Psoas muscle (tissue), 8 donors: ENCODE measurements around the gene PCGF3. TPM values are rescaled to one million over a fixed set of nuclear protein-coding genes. Genes with fewer than 3 reads are reported as not detected.
A peak's percentile ranks its signal among the peaks of the same experiment; 100 is the strongest.
"Not testable (repeated sequence)": the region's sequence is repeated elsewhere in the genome, so short reads cannot be mapped to it uniquely, and the experiment has no call there.

Experiments used
- ATAC-seq, 4 donors: fragments of 200-7000 bp; cut with Tn5 transposase; one replicate each; pipeline ENCODE4 v1.9.1; 2020; ENCODE audit warnings: moderate library complexity in 3 of 4, mild to moderate bottlenecking in 2 of 4
- DNase-seq, 2 donors: peaks; one replicate each; pipeline ENCODE4 v3.0.0-alpha.2; 2020
- H3K27ac ChIP-seq: fragments of 200-600 bp; one replicate; pipeline ENCODE4 v1.8.0; 2022
- H3K27me3 ChIP-seq, 3 donors: fragments of 200-600 bp in 1 of 3; one replicate each; pipeline versions ENCODE4 v1.6.1 to v1.8.0; 2013 to 2022; ENCODE audit warnings: low read length in 2 of 3, mild to moderate bottlenecking in 2 of 3, moderate library complexity in 1 of 3; ENCODE audit not compliant: insufficient read depth in 3 of 3
- H3K36me3 ChIP-seq, 2 donors: fragments of 200-600 bp in 1 of 2; one replicate each; pipeline versions ENCODE4 v1.6.1 to v1.8.0; 2013 to 2022; ENCODE audit warnings: low read depth in 1 of 2, mild to moderate bottlenecking in 1 of 2, moderate library complexity in 1 of 2; ENCODE audit not compliant: insufficient read depth in 1 of 2
- H3K4me1 ChIP-seq: fragments of 200-600 bp; one replicate; pipeline ENCODE4 v1.8.0; 2022
- H3K4me3 ChIP-seq: fragments of 200-600 bp; one replicate; pipeline ENCODE4 v1.8.0; 2022; ENCODE audit warnings: mild to moderate bottlenecking
- H3K9me3 ChIP-seq: fragments of 200-600 bp; one replicate; pipeline ENCODE4 v1.8.0; 2022
- CTCF ChIP-seq: fragments of 200-600 bp; IDR thresholded peaks from one replicate; pipeline ENCODE4 v1.8.0; 2022; ENCODE audit warnings: antibody characterized with exemption
- WGBS, 3 donors: extraction: QIAGEN DNeasy Blood & Tissue Kit; methylation state at CpG; one replicate each; pipeline versions ENCODE4 v1.1.6 to v1.1.7; 2013; 5-methylcytosine and 5-hydroxymethylcytosine counted together
- intact Hi-C, 2 donors: fragments of 100-400 bp; cut with DNase I; formaldehyde crosslinking; loops; one replicate each; pipeline versions ENCODE4 v1.11.0 to v1.14.2; 2022
- polyA plus RNA-seq, 3 donors: library from polyadenylated mRNA; stranded (reverse); fragments of 200-250 nt; gene quantifications; one replicate each; pipeline ENCODE4 v1.2.3, GENCODE V29; 2013
- total RNA-seq, 4 donors: library from RNA; stranded (reverse); fragmentation: NEBNext Ultra II Directional in 2 of 4; extraction: Animal tissue kit (Norgen Biotek cat#: 25700) in 2 of 4; gene quantifications; one replicate each; pipeline versions ENCODE4 v1.2.1 to v1.2.4, GENCODE V29; 2021 to 2023
- donor health status: healthy with polysubstance abuse.
- donor health status: DM: no; HTN: no; CAD: no; lungs with moderate emphysema.
- donor health status: Bipolar disorder and iron deficiency.
- donor health status: healthy.
- donor health status: DM: yes; HTN: yes; CAD: no.
- donor health status: DM: no; HTN: no; CAD: no.
- donor health status: DM: no; HTN: no; CAD: no.
- donor health status: DM: yes; HTN: yes; CAD: no.

PCGF3 gene
- total and polyA plus RNA-seq, 7 donors = 10.9 to 19.2 (median 15.1) TPM

- WGBS, 3 donors = 75 to 86% (median 82%) methylated on average over 7 of the region's 7 CpGs
- H3K4me3 ChIP-seq = no peak overlapping the region
- no peak overlapping the region for H3K27ac ChIP-seq
- DNase-seq = peak in 1 of 2 donors; percentile 46
- peaks cover 0 to 1% (median 0%) of the 10 kb centered on the region in 3 donors for H3K27me3 ChIP-seq
- no peak for TF ChIP-seq CTCF
- no peaks in the 10 kb centered on the region for H3K36me3 ChIP-seq
- ATAC-seq = no peak
- intact Hi-C loops = no loop called here
- no peaks in the 10 kb centered on the region for H3K9me3 ChIP-seq
- H3K4me1 ChIP-seq = peaks cover 5% of the 10 kb centered on the region
Measured at GRCh38 chr4:702618-703048, 3.0 kb upstream of the PCGF3 start.

GRCh38 chr4:703336-704197 lies 2.1 kb upstream of the PCGF3 start:
- 76 to 80% (median 80%) methylated on average over 10 of the region's 10 CpGs for WGBS, 3 donors
- ATAC-seq = no peak
- H3K4me3 ChIP-seq = no peak overlapping the region
- H3K4me1 ChIP-seq = peaks cover 12% of the 10 kb centered on the region
- intact Hi-C loops = no loop called here
- DNase-seq = peak in 1 of 2 donors; percentile 51
- H3K9me3 ChIP-seq = no peaks in the 10 kb centered on the region
- TF ChIP-seq CTCF = no peak
- H3K27ac ChIP-seq = no peak overlapping the region
- no peaks in the 10 kb centered on the region for H3K36me3 ChIP-seq
- peaks cover 0 to 1% (median 0%) of the 10 kb centered on the region in 3 donors for H3K27me3 ChIP-seq

- Histone ChIP-seq H3K27me3 (no peaks in the 10 kb centered on the region), H3K4me3 (no peak overlapping the region), H3K9me3 (no peaks in the 10 kb centered on the region), H3K27ac (no peak overlapping the region), H3K36me3 (no peaks in the 10 kb centered on the region), H3K4me1 (peaks cover 12% of the 10 kb centered on the region)
- intact Hi-C loops = no loop called here
- 92 to 93% (median 93%) methylated on average over 45 to 46 of the region's 46 CpGs for WGBS, 3 donors
- DNase-seq = no peak
- ATAC-seq = no peak
- TF ChIP-seq CTCF = no peak
Measured at GRCh38 chr4:704198-704891, 1.3 kb upstream of the PCGF3 start.

GRCh38 chr4:704971-705277 lies 708 bp upstream of the PCGF3 start:
- DNase-seq (no peak), ATAC-seq (no peak)
- Histone ChIP-seq H3K36me3 (no peaks in the 10 kb centered on the region), H3K27ac (no peak overlapping the region), H3K9me3 (no peaks in the 10 kb centered on the region), H3K27me3 (no peaks in the 10 kb centered on the region), H3K4me3 (peak overlapping the region; percentile 92), H3K4me1 (peaks cover 12% of the 10 kb centered on the region)
- TF ChIP-seq CTCF = no peak
- WGBS, 3 donors = 92 to 100% (median 98%) methylated on average over 1 of the region's 1 CpG
- intact Hi-C loops = no loop called here

- WGBS, 3 donors = 1 to 3% (median 2%) methylated on average over 14 to 21 of the region's 21 CpGs
- ATAC-seq, H3K36me3 ChIP-seq, H3K9me3 ChIP-seq, H3K27me3 ChIP-seq, DNase-seq, intact Hi-C loops: not testable (repeated sequence)
- peaks cover 12% of the 10 kb centered on the region for H3K4me1 ChIP-seq
- H3K27ac ChIP-seq = peak overlapping the region; percentile 90
- H3K4me3 ChIP-seq = peak overlapping the region; percentile 92
Measured at GRCh38 chr4:706083-706633, 526 bp downstream of the PCGF3 start.
